LoVo (cell line): ENCODE measurements around the gene ING1.
"Not testable (repeated sequence)": the region's sequence is repeated elsewhere in the genome, so short reads cannot be mapped to it uniquely, and the experiment has no call there.

Experiments used
- DNase-seq: peaks from one replicate; pipeline ENCODE4 v3.0.0-alpha.2; 2016; ENCODE audit warnings: low spot score

The ING1 gene

DNA sequence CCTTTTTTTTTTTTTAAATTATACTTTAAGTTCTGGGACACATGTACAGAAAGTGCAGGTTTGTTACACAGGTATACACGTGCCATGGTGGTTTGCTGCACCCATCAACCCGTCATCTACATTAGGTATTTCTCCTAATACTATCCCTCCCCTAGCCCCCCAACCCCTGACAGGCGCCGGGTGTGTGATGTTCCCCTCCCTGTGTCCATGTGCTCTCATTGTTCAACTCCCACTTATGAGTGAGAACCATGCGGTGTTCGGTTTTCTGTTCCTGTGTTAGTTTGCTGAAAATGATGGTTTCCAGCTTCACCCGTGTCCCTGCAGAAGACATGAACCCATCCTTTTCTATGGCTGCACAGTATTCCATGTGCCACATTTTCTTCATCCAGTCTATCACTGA, 17.7 kb upstream of the ING1 start:
- DNase-seq: not testable (repeated sequence)

GRCh38 chr13:110696776-110697175, 16.7 kb upstream of the ING1 start:
- DNase-seq: no peak

GRCh38 chr13:110697842-110698241, 15.7 kb upstream of the ING1 start:
- no peak for DNase-seq

DNA sequence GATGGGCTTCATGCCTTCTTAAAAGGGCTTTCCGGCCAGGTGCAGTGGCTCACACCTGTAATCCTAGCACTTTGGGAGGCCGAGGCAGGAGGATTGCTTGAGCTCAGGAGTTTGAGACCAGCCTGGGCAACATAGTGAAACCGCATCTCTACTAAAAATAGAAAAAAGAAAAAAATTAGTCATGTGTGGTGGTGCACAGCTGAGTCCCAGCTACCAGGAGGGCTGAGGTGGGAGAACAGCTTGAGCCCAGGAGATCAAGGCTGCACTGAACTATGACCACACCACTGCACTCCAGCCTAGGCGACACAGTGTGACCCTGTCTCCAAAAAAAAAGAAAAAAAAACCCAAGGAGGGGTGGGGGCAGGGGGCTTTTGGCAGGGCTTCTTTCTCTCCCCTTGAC, 14.8 kb upstream of the ING1 start:
- no peak for DNase-seq

GRCh38 chr13:110699148-110700145, 14.1 kb upstream of the ING1 start:
- DNase-seq: no peak

DNA sequence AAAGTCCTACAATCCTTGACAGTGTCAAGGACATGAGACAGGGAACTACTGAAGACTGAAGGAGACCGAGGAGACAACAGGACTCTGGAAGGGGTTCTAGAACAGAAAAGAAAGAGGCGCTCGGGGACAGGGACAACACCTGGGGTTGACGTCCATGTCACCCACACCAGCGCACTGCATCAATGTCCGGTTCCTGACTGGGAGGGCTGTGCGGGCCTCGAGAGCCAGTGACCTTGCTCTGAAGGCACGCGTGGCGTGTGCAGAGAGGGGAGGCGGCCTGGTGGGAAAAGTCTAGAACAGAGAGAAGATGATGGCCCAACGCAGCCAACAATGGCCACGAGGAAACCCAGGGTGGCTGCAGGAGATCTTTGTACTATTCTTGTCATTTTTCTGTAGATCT, 13.3 kb upstream of the ING1 start:
- DNase-seq: no peak

DNA sequence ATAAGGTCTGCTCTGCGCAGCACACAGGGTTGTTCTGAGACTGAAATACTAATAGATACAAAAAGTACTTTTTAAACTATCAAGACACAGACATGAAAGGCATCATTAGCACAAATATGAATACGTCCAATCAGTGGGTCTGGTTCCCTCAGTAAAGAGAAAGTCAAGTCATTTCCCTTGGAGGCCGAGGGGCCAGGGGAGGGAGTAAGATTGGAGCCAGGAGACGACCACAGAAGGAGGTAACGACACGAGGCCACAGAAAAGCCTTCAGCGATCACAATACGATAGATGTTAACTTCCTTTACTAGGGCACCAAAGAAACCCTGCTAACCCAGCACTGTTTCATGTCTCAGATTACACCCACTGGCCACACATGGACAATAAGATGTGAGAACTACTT, 12.9 kb upstream of the ING1 start:
- DNase-seq: no peak

- DNase-seq: not testable (repeated sequence)
Observed at GRCh38 chr13:110701061-110701460, 12.4 kb upstream of the ING1 start.

DNA sequence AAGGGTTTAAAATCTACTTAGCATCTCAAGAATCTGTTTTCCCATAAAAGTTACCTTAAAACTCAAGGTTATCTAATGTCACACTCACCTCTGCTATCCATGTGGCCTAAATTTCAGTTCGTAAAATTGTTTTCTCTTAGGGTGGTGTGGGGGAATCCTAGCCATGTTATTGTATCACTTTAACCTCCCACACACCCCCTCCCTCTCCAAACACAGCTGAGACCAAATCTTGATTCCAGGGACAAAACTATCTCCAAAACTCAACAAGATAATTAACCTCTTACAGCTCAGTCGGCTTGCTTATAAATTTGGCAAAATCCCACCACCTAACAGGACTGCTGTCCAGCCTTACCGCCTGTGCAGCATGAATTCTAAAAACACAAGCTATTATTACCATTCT, 11.4 kb upstream of the ING1 start:
- no peak for DNase-seq

DNA sequence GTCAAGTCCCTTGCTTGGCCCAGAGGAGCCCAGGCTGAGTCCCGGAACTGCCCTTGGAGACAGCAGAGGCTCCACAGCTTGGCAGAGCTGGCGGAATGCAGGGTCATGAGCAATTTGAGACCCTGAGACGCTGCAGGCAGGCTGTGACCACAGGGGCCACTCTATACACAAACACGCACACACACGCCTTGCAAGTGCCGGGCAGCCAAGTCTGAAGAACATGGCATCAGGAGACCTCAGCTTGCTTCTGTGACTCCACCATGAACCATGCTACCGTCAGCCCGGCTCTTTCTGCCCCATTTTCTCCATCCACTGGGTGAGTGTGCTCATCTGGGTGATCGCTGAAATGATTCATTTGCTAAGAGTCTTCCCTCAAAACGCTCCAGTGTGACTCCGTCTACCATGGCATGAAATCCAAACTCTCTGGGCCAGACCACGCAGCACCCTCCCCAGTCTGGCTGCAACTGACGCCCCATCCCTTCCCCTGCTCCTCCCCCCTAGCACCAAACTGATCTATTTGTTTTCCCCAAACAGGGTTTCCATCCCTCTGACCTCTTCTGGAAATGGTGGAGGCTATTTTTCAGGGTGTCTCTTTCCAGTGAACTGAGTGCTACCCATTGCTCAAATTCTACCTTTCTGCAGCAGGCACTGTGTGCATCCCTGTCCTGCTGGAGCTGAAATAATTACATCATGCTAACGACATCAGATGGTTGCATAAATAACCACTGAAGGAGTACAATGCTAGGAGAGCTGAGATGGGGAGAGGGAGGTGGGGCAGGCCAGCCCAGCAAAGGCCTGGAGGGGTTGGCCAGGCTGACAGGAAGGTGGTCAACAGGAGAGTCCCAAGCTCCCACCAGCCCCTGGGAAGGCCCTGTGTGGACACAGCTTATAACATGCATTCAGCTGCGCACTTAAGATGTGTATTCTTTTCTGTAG, 10.6 kb upstream of the ING1 start:
- DNase-seq: no peak

DNA sequence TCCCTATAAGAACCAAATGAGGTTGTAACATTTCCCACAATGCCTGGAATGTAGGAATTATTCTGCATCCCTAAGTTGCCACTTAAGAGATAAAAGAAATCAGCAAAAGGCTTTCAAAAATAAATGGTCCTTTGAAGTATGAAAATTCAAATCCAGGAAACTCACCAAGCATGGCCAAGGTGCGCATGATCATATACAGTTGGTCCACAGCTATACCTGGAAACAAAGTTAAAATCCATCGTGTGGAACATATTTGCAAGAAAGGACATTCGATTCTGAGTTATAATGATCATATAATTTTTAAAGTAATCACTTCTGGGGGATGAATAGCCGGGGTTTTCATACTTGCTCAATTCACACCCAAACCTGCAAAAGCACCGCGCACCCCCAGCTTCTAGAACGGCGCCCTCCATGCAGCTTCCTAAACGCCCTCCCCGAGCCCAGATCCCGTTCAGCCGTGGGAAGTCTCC, 8.1 kb upstream of the ING1 start:
- no peak for DNase-seq

- DNase-seq: peak; percentile 96
Observed at GRCh38 chr13:110705826-110706569, 7.5 kb upstream of the ING1 start, which contains the start of gene CARS2. Gene CARS2 (minus strand): TSS chr13:110706116. CDS start chr13:110706093, 23 bp downstream.

DNA sequence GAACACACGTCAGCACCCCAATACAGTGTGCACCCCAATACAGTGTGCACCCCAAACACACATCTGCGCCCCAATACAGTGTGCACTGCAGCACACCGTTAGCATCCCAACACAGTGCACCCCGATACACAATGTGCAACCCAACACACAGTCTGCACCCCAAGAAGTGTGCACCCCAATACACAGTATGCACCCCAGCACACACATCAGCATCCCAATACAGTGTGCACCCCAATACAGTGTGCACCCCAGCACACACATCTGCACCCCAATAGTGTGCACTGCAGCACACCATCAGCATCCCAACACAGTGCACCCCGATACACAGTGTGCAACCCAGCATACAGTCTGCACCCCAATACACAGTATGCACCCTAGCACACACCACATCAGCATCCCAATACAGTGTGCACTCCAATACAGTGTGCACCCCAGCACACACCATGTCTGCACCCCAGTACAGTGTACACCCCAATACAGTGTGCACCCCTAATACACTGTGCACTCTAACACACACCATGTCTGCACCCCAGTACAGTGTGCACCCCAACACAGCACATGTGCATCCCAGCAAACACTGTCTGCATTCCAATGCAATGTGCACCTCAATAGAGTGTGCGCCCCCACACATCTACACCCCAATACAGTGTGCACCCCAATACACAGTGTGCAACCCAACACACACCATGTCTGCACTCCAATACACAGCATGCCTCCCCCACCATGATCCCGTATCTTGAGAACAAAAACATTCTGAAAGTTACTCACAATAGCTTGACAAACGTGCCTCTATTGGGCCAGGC, 6.7 kb upstream of the ING1 start:
- DNase-seq: no peak

DNA sequence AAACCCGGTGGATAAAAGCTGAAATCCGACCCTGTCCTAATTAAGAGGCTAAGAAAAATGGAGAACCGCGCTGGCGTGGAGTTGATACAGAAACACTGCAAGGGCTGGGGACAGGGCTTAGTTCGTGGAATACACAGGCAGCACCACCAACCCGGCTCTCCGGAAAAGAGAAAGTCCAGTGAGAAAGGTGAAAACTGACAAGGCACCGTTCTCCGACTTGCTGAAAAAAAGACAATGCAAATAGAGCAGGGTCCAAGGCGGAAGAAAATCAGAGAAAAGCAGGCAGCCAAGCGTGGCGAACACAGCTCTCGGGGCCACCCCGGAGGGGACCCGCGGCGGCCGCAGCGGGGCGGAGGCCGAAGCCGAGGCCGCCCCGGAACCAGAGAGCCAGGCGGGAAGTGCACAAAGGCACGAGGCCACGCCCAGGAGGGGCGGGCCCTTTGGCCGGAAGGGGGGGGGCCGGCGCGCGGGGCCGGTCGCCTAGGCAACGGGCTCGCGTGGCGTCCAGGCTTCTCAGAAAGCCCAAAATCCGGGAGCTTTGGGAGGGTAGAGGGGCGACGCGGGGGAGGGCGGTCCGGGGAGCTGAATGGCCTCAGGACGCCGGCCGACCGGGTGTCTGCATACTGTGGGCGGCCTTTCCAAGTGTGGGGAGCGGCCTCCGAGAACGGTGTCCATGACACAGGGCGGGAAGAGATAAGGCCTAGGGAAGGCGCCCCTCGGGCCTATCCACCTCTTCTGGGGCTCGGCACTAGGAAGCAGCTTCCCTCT, 1.2 kb upstream of the ING1 start:
- peak; percentile 88 for DNase-seq

GRCh38 chr13:110712849-110713641, 455 bp upstream of the ING1 start:
- DNase-seq: peak; percentile 99

- DNase-seq: peak; percentile 32
Observed at GRCh38 chr13:110713981-110714796, 689 bp downstream of the ING1 start.

DNA sequence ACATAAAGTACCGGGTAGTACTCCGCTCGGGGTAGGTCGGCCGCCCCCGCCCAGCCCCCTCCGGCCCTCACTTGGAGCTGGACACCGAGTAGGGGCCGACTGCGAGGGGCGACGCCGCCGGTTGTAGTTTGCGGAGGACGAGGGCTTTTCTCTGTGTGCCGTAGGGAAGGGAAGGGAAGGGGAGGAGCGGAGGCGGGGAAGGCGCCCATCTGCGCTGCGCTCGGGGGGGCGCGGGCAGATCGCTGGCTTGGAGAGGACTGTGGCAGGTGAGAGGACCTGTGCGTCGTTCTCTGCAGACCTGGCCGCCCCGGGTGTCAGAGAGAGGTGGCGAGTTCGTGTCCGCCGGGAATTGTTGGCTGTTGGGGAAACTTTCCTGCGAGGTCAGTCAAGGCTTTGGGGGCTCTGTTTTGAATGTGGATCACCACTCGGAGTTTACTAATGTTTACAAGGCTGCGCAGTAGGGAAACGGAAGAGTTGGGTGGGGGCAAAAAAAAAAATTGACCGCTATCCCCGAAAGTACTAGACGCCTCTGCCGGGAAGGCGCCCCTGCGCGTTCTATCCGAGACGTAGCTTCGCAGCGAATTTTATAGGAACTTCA, 1.4 kb downstream of the ING1 start:
- DNase-seq: no peak
